Skeletal muscle tissue (tissue), 4 donors: ENCODE results near the gene MAGEA6. TPM values are rescaled to one million over a fixed set of nuclear protein-coding genes. Genes with fewer than 3 reads are reported as not detected.
"Not testable (repeated sequence)": the region's sequence is repeated elsewhere in the genome, so short reads cannot be mapped to it uniquely, and the experiment has no call there.

Experiments
- H3K27ac ChIP-seq: one replicate; pipeline ENCODE4 v1.7.0; 2013; ENCODE audit warnings: mild to moderate bottlenecking, low read depth, low read length, inconsistent platforms
- H3K27me3 ChIP-seq, 3 donors: one replicate each; pipeline ENCODE4 v1.7.0; 2013; ENCODE audit warnings: low read length in 3 of 3; ENCODE audit not compliant: control insufficient read depth in 3 of 3, insufficient read depth in 3 of 3
- H3K36me3 ChIP-seq, 3 donors: one replicate each; pipeline ENCODE4 v1.7.0; 2013; ENCODE audit warnings: low read length in 3 of 3; ENCODE audit not compliant: control insufficient read depth in 3 of 3, insufficient read depth in 3 of 3
- H3K4me1 ChIP-seq, 3 donors: one replicate each; pipeline ENCODE4 v1.7.0; 2013; ENCODE audit warnings: low read length in 3 of 3, mild to moderate bottlenecking in 3 of 3; ENCODE audit not compliant: control insufficient read depth in 3 of 3, insufficient read depth in 3 of 3
- H3K4me3 ChIP-seq, 3 donors: one replicate each; pipeline ENCODE4 v1.7.0; 2013; ENCODE audit warnings: low read length in 3 of 3
- H3K9ac ChIP-seq, 3 donors: one replicate each; pipeline ENCODE4 v1.7.0; 2013; ENCODE audit warnings: low read length in 3 of 3, mild to moderate bottlenecking in 3 of 3, moderate library complexity in 2 of 3, low read depth in 1 of 3
- H3K9me3 ChIP-seq, 3 donors: one replicate each; pipeline ENCODE4 v1.7.0; 2013; ENCODE audit warnings: low read length in 3 of 3; ENCODE audit not compliant: control insufficient read depth in 3 of 3
- total RNA-seq: library from RNA; depleted of rRNA; stranded (reverse); fragments of >200 nt; gene quantifications from one replicate; pipeline ENCODE4 v1.2.3, GENCODE V29; 2014
- donor health status: Osteomylitis.

The MAGEA6 gene
- total RNA-seq, 1 donor from 2014 or later, result not detected

- not testable (repeated sequence) for H3K9ac ChIP-seq, H3K27ac ChIP-seq, H3K27me3 ChIP-seq, H3K9me3 ChIP-seq, H3K4me3 ChIP-seq, H3K36me3 ChIP-seq, H3K4me1 ChIP-seq
Observed at GRCh38 chrX:152766562-152766961, 2.9 kb downstream of the MAGEA6 start.

GRCh38 chrX:152761582-152761981, 7.9 kb downstream of the MAGEA6 start:
- not testable (repeated sequence) for H3K4me1 ChIP-seq, H3K27ac ChIP-seq, H3K9me3 ChIP-seq, H3K9ac ChIP-seq, H3K27me3 ChIP-seq, H3K36me3 ChIP-seq, H3K4me3 ChIP-seq

GRCh38 chrX:152759544-152759943, 9.9 kb downstream of the MAGEA6 start:
- not testable (repeated sequence) for H3K9ac ChIP-seq, H3K4me1 ChIP-seq, H3K27me3 ChIP-seq, H3K36me3 ChIP-seq, H3K4me3 ChIP-seq, H3K27ac ChIP-seq, H3K9me3 ChIP-seq

- not testable (repeated sequence) for H3K4me3 ChIP-seq, H3K9ac ChIP-seq, H3K36me3 ChIP-seq, H3K27me3 ChIP-seq, H3K27ac ChIP-seq, H3K9me3 ChIP-seq, H3K4me1 ChIP-seq
Observed at GRCh38 chrX:152758918-152759317, 10.6 kb downstream of the MAGEA6 start, which contains the start of gene CSAG3. Gene CSAG3 (plus strand): TSS chrX:152759218.

GRCh38 chrX:152754871-152755270, 14.6 kb downstream of the MAGEA6 start:
- not testable (repeated sequence) for H3K4me3 ChIP-seq, H3K9ac ChIP-seq, H3K4me1 ChIP-seq, H3K27ac ChIP-seq, H3K9me3 ChIP-seq, H3K27me3 ChIP-seq, H3K36me3 ChIP-seq

- H3K4me3 ChIP-seq, result not testable (repeated sequence)
Observed at GRCh38 chrX:152753686-152754650, 15.5 kb downstream of the MAGEA6 start, which contains the start of gene MAGEA2. Gene MAGEA2 (minus strand): TSS chrX:152753842. CDS start chrX:152751363, 2,479 bp downstream.

GRCh38 chrX:152738560-152738959, 30.9 kb downstream of the MAGEA6 start:
- H3K27me3 ChIP-seq, result peaks cover 0 to 4% (median 0%) of the 10 kb centered on the region in 3 donors
- no peak overlapping the region for H3K27ac ChIP-seq
- H3K9me3 ChIP-seq, result no peaks in the 10 kb centered on the region
- no peak overlapping the region for H3K4me3 ChIP-seq
- no peak overlapping the region for H3K9ac ChIP-seq
- H3K4me1 ChIP-seq, result no peaks in the 10 kb centered on the region
- no peaks in the 10 kb centered on the region for H3K36me3 ChIP-seq

More at GRCh38 chrX:152753686-152754650, 15.5 kb downstream of the MAGEA6 start, which contains the start of gene MAGEA2:
- not testable (repeated sequence) for H3K9me3 ChIP-seq, H3K9ac ChIP-seq, H3K4me1 ChIP-seq, H3K36me3 ChIP-seq, H3K27me3 ChIP-seq, H3K27ac ChIP-seq

- not testable (repeated sequence) for H3K27me3 ChIP-seq, H3K36me3 ChIP-seq, H3K9me3 ChIP-seq, H3K27ac ChIP-seq, H3K4me3 ChIP-seq, H3K9ac ChIP-seq, H3K4me1 ChIP-seq
Observed at GRCh38 chrX:152736528-152736927, 33.0 kb downstream of the MAGEA6 start.

- no peak overlapping the region for H3K9ac ChIP-seq
- no peaks in the 10 kb centered on the region for H3K4me1 ChIP-seq
- no peaks in the 10 kb centered on the region for H3K27me3 ChIP-seq
- no peak overlapping the region for H3K4me3 ChIP-seq
- H3K36me3 ChIP-seq, result no peaks in the 10 kb centered on the region
- H3K27ac ChIP-seq, result no peak overlapping the region
- no peaks in the 10 kb centered on the region for H3K9me3 ChIP-seq
Observed at GRCh38 chrX:152735860-152736511, 33.5 kb downstream of the MAGEA6 start.

- Histone ChIP-seq H3K27ac (no peak overlapping the region), H3K27me3 (no peaks in the 10 kb centered on the region), H3K4me1 (no peaks in the 10 kb centered on the region), H3K36me3 (no peaks in the 10 kb centered on the region), H3K9me3 (no peaks in the 10 kb centered on the region), H3K9ac (no peak overlapping the region), H3K4me3 (no peak overlapping the region)
Observed at GRCh38 chrX:152735101-152735500, 34.4 kb downstream of the MAGEA6 start.
